Stimulated activated naive CD4-positive, alpha-beta T cell treated with Interleukin-2 at 50 U/mL for 16 hours (primary cell): ENCODE measurements around the gene SORD.
"Not testable (repeated sequence)": the region's sequence is repeated elsewhere in the genome, so short reads cannot be mapped to it uniquely, and the experiment has no call there.

ENCODE experiments used
- DNase-seq: peaks from one replicate; lab custom pipeline; 2025; lab: John Stamatoyannopoulos, UW

The SORD gene

GRCh38 chr15:45097466-45097865 lies 74.5 kb downstream of the SORD start:
- no peak for DNase-seq

GRCh38 chr15:45099549-45100165 lies 76.7 kb downstream of the SORD start:
- DNase-seq, result no peak

- no peak for DNase-seq
Measured at GRCh38 chr15:45100884-45101625, 78.1 kb downstream of the SORD start.

- no peak for DNase-seq
Measured at GRCh38 chr15:45101749-45102148, 78.8 kb downstream of the SORD start.

GRCh38 chr15:45102226-45102625 lies 79.2 kb downstream of the SORD start:
- DNase-seq, result no peak

- not testable (repeated sequence) for DNase-seq
Measured at GRCh38 chr15:45104170-45104569, 81.2 kb downstream of the SORD start.

- no peak for DNase-seq
Measured at GRCh38 chr15:45105586-45105985, 82.6 kb downstream of the SORD start.

GRCh38 chr15:45106002-45106790 lies 83.2 kb downstream of the SORD start:
- DNase-seq, result no peak

- no peak for DNase-seq
Measured at GRCh38 chr15:45107941-45108630, 85.1 kb downstream of the SORD start.

GRCh38 chr15:45110256-45110820 lies 87.3 kb downstream of the SORD start:
- no peak for DNase-seq

- DNase-seq, result no peak
Measured at GRCh38 chr15:45111390-45112142, 88.6 kb downstream of the SORD start.

GRCh38 chr15:45112143-45112590 lies 89.2 kb downstream of the SORD start:
- no peak for DNase-seq

GRCh38 chr15:45112591-45113379 lies 89.8 kb downstream of the SORD start:
- DNase-seq, result no peak

- no peak for DNase-seq
Measured at GRCh38 chr15:45113380-45113990, 90.5 kb downstream of the SORD start.

- DNase-seq, result no peak
Measured at GRCh38 chr15:45114076-45114750, 91.2 kb downstream of the SORD start, which contains the start of the genes DUOX2 and DUOXA2. Gene DUOX2 (minus strand): TSS chr15:45114172. CDS start chr15:45113411, 761 bp downstream. Gene DUOXA2 (plus strand): TSS chr15:45114326. CDS start chr15:45114606, 280 bp downstream.

GRCh38 chr15:45114751-45115085 lies 91.7 kb downstream of the SORD start:
- no peak for DNase-seq

- DNase-seq, result no peak
Measured at GRCh38 chr15:45115312-45115820, 92.4 kb downstream of the SORD start.

- no peak for DNase-seq
Measured at GRCh38 chr15:45116006-45116481, 93.0 kb downstream of the SORD start.
